HG02970 (cell line): Measurements from ENCODE around the gene DOCK3.
"Not testable (repeated sequence)": the region's sequence is repeated elsewhere in the genome, so short reads cannot be mapped to it uniquely, and the experiment has no call there.

ENCODE experiments used
- ATAC-seq: cut with Tn5 transposase; IDR thresholded peaks from one replicate; pipeline ENCODE4 v1.9.1; 2021; ENCODE audit warnings: mild to moderate bottlenecking, moderate library complexity, moderate number of reproducible peaks; ENCODE audit not compliant: unreplicated experiment, low FRiP score

Gene DOCK3

DNA sequence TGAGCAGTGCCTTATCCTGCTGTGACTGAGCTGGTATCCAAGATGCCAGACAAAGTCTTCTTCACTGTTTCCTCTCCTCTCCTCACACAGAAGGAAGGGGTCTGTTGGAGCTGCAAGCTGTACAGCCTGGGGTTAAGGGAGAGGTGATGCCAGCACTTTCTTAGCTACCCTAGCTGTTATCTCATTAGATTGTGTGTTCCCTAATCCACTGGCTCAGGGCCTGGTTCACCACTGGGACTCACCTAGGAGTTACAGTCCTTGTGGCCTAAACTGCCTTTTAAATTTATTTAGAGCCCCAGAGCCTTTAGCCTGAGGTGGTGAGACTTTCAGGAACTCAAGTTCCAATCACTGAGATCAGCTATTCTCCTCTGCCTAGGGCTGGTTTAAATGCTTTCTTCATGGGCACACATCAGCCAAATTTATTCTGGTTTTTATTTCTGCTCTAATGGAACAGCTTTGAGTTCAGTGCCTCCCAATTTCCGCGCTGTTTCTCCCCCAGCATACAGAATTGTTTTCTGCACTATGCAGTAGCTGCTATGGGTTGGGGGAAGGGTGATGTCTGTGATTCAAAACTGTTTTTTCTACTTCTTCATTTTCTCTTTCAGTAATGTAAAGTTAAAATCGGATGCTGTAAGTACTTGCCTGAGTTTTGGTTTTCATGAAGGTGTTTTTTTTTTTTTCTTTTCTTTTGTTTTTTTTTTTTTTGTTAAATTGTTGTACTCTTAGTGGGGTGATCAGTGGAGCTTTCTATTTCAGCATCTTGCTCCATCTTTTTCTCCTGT is 198.8 kb downstream of the DOCK3 start:
- ATAC-seq: no peak

DNA sequence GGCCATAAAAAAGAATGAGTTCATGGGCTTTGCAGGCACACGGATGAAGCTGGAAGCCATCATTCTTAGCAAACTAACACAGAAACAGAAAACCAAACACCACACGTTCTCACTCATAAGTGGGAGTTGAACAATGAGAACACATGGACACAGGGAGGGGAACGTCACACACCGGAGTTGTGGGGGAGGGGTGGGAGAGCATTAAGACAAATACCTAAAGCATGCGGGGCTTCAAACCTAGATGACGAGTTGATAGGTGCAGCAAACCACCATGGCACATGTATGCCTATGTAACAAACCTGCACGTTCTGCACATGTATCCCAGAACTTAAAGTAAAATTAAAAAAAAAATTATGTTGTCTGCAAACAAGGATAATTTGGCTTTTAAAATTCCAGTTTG is 200.1 kb downstream of the DOCK3 start:
- ATAC-seq: not testable (repeated sequence)

DNA sequence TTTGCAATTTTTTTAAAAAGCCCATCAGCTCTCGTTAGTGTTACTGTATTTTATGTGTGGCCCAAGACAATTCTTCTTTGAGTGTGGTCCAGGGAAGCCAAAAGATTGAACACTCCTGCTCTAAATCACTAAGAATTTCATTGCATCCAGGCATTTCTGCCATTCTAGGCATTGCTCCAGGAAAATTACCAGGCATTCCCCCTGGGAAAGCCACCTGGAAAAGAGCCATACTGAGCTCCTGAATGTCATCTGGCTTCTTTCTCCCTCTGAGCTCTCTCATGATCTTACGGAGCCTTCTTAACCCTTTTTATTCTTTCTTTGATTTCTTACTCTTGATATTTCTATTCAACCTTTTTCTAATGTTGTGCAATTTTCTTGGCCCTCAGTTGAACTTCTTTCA is 202.2 kb downstream of the DOCK3 start:
- ATAC-seq: no peak

DNA sequence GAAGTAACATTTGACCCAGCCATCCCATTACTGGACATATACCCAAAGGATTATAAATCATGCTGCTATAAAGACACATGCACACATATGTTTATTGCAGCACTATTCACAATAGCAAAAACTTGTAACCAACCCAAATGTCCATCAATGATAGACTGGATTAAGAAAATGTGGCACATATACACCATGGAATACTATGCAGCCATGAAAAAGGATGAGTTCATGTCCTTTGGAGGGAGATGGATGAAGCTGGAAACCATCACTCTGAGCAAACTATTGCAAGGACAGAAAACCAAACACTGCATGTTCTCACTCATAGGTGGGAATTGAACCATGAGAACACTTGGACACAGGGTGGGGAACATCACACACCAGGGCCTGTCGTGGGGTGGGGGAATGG is 208.0 kb downstream of the DOCK3 start:
- not testable (repeated sequence) for ATAC-seq

DNA sequence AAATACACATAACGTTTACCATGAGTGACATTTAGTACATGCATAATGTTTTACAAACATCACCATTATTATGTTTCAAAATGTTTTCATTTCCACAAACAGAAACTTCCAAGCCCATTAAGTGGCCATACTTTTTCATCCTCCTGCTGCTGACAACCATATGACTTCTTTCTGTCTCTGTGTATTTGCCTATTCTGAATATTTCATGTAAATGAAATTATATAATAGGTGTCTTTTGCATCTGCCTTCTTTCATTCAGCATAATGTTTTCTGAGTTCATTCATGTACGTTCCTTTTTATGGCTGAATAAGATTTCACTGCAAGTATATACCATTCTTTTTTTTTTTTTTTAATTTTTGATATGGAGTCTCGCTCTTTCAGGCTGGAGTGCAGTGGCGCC is 209.0 kb downstream of the DOCK3 start:
- no peak for ATAC-seq

DNA sequence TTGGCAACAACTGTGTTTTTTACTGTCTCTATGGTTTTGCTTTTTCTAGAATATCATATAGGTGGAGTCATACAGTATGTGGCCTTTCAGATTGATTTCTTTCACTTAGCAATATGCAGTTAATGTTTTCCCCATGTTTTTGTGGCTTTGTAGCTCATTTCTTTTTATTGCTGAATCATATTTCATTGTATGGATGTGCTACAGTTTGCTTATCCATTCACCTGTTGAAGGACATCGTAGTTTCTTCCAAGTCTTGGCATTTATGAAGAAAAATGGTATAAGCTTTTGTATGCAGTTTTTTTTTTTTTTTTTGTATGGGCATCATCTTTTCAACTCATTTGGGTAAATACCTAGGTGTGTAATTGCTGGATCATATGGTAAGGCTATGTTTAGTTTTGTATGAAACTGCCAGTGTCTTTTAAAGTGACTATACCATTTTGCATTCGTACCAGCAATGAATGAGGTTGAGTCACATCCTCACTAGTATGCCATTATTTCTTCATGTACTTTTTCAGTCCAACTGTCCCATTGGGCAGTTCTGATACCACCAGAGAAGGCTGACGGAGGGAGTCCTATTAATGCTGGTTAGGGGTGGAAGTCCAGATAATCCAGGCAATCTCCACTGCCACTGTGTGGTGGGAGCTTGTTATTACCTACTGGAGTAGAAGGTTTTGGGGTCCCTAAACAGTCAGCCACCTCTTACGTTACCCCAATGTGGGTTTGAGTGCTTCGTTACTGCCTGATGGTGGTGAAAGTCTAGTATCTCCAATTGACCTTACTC is 210.5 kb downstream of the DOCK3 start:
- ATAC-seq: no peak

DNA sequence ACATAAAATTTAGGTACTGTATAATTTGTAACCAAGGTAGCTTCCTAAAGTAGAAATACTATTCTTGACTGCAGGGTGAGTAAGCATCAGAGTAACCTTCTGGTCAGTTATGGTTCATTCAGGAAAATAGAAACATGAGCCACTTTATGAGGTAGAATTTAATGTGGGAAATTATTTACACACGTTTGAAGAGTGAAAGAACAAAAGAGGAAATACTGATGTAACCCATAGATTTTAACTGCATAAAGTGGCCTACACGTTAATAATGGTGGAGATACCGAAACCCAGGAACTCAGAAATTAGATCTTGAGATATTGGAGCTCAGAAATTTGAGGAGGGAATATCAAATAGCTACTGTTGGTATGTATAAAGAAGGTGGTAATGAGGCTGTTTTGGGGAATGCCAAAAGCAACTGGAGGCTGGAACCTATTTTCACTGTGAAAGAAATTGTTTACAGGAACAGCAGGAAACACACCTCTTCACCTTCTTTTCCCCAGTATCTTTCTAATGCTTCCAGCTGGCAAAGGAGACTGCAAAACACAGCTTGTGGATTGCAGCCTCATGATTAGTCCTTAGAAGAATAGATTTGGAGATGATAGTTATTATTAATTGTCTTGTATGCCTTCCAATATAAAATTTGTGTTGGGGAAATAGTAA is 216.1 kb downstream of the DOCK3 start:
- no peak for ATAC-seq

DNA sequence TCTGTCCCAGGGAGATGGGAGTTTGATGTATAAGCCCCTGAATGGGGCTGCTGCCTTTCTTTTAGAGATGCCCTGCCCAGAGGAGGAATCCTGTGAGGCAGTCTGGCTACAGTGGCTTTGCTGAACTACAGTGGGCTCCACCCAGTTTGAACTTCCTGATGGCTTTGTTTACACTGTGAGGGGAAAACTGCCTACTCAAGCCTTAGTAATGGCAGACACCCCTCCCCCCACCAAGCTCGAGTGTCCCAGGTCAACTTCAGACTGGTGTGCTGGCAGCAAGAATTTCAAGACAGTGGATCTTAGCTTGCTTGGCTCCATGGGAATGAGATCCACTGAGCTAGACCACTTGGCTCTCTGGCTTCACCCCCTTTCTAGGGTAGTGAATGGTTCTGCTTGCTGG is 226.4 kb downstream of the DOCK3 start:
- not testable (repeated sequence) for ATAC-seq

DNA sequence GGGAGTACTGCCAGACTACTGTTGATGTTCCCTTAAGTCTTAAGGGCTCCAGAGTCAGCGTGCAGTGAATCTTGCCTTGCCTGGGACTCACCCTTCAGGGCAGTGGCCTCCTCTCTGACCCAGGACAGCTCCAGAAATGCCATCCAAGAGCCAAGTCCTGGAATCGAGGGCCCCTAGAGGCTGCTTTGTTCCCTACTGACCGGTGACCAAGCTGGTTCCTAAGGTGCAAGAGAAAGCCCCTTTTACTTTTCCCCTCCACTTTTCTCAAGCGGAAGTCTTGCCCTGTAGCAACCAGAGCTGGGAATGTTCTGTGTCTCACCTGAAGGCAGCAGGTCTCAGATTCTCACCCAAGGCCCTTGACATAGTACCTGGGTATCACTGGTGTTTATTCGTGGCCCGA is 238.0 kb downstream of the DOCK3 start:
- ATAC-seq: no peak

DNA sequence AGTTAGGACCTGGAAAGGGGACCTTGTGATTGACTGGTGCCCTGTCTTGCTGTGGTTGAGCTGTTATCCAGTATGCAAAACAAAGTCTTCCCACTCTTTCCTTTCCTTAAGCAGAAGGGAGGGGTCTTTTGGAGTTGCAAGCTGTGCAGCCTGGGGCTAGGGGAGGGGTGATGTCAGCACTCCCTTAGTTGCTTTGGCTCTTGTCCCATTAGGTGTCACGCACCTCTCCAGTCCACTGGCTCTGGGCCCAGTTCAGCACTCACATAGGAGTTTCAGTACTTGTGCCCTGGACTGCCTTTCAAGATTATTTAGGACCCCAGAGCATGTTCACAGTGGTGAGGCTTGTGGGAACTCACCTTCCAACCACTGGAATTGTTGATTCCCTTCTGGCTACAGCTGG is 238.5 kb downstream of the DOCK3 start:
- no peak for ATAC-seq

DNA sequence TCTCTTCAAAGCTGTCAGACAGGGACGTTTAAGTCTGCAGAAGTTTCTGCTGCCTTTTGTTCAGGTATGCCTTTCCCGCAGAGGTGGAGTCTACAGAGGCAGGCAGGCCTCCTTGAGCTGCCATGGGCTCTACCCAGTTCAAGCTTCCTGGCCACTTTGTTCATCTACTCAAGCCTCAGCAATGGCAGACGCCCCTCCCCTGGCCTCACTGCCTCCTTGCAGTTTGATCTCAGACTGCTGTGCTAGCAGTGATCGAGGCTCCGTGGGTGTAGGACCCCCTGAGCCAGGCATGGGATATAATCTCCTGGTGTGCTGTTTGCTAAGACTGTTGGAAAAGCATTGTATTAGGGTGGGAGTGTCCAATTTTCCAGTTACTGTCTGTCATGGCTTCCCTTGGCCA is 247.3 kb downstream of the DOCK3 start:
- not testable (repeated sequence) for ATAC-seq

DNA sequence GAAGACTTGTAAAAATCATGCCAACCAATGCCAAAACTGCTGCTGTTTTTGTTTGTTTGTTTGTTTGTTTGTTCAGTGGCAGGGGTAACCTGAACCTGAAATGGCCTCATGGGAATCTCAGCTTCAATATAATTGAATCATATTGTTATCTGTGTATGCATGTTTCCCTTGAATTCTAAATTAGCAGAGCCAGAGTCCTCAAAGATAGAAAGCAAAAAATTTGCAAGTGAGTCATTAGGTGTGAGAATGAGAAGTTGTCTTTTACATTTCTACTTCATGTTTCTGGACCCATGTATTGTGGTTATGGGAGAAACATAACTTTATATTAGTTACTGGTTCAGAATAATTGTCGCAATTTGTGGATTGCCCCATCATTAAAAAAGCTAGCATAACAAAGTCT is 249.2 kb downstream of the DOCK3 start:
- ATAC-seq: no peak

DNA sequence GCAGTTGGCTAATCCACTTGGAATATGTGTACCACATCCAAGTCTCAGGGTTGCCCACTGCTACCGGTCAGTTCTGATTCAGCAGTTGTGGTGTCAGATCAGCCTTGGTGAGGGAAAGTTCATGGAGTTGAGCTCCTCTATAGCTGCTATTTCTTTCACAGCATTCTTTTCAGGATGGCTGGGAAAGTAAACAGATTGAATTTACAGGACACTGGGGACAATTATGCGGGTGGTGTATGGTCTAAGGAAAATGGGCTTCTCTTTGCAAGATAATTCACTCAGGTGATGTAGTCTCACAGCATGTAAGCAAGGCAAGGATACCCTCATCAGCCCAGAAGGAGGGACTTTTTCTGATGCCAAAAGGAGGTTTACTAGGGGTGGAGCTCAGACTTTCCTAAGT is 249.9 kb downstream of the DOCK3 start:
- no peak for ATAC-seq

DNA sequence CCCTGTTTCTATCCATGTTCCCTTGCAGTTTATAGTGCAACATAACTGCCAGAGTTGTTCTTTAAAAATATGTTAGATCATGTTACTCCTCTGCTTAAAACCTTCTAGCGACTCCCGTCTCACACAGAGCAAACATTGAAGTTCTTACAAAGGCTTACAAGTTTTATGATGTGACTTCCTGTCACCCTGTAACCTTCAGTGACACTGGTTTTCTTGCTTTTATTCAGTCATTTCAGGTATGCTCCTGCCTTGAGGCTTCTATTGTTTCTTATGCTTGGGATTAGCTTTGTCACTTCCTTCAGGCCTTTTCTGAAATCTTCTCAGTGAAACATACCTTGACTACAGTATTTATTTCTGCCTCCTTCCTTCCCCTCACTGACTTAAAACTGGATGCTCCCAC is 252.1 kb downstream of the DOCK3 start:
- no peak for ATAC-seq

DNA sequence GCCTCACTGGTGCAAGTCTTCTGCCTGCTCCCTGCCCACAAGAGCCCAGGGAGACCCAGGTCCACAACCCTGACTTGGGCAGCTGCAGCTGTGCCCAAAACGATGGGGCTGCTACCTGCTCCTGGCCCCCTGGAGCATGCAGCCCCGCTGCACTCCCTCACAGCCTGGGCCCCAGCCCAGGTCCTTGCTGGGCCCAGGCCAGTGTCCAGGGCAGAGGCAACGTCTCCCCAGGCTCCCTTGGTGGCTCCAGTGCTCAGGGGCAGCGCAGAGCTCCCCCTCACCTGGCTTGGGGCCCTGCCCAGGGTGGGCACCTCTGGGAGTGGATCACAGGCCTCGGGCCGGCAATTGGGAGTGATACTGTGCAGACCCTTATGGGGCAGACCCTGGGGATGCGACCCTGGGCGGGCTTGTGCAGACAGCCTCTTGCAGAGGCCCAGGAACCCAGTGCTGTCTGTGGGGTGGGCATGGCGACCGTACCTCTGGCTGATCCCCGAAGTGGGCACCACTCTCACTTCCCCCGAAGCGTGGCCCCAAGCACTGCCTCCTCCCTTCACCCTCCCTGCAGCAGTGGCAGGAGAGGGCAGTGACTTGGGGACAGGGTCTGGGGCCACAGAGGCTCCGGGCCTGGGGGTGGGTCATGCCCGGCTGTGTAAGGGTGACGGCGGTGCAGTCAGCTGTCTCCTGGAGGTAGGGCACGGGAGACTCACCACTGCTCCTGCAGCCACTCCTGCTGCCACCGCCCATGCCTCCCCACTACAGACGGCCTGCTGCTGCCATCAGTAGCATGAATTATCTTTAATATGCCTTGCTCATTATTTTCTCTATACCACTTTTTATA is 255.9 kb downstream of the DOCK3 start:
- ATAC-seq: no peak

DNA sequence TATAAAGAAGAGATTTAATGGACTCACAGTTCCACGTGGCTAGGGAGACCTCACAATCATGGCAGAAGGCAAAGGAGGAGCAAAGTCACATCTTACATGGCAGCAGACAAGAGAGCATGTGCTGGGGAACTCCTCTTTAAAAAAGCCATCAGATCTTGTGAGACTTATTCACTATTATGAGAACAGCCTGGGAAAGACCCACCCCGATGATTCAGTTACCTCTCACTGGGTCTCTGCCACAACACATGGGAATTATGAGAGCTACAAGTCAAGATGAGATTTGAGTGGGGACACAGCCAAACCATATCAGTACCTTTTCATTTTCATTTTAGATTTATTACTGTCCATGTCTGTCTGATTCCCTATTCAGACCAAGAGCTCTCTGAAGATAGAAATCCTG is 258.2 kb downstream of the DOCK3 start:
- not testable (repeated sequence) for ATAC-seq

DNA sequence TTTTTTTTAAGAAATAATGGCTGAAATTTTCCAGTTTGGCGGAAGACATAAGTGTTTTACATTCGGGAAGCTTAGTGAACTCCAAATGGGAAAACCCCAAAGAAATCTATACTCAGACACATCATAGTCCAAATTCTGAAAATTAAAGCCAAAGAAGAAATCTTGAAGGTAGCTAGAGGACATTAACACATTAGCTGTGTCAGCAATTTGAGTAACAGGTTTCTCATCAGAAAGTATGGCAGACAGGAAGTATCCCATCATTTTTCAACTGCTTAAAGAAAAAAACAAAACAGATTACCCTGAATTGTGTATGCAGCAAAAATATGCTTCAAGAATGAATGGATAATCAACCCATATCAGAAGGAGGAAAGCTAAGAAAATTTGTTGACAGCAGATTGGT is 261.7 kb downstream of the DOCK3 start:
- ATAC-seq: no peak

DNA sequence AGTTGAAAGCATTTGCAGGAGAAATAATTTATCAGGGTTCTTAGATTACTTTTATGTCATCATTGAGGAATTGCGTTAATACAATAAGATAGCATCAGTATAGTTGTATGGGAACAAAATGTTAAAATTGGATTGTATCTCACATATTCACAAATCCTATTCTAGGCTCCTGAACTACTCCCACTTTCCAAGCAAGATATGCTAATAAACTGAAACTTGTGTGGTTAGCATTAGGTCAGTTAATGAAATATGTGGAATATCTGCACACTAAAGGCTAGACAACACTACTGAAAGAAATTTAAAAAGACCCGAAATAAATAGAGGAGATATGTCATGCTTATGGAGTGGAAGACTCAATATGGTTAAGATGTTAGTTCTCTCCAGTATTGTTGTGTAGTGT is 272.7 kb downstream of the DOCK3 start:
- ATAC-seq: no peak

DNA sequence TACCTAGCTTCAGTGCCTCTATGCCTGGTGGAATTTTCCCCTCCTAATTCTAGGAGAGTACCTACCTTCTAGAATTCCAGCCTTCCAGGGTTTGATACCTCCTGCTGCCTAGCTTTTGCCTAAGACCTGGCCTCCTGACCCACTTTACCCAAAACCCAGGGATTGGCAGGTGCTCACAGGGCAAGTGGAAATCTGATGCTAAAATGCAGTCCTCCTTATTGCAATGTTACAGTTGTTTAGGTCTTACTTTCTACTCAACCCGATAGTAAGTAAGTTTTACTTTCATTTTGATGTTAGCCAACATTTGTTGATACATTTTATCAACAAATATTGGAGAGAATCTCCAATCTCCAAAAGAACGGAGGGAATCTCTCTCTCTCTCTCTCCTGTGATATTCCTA is 275.9 kb downstream of the DOCK3 start:
- ATAC-seq: no peak

DNA sequence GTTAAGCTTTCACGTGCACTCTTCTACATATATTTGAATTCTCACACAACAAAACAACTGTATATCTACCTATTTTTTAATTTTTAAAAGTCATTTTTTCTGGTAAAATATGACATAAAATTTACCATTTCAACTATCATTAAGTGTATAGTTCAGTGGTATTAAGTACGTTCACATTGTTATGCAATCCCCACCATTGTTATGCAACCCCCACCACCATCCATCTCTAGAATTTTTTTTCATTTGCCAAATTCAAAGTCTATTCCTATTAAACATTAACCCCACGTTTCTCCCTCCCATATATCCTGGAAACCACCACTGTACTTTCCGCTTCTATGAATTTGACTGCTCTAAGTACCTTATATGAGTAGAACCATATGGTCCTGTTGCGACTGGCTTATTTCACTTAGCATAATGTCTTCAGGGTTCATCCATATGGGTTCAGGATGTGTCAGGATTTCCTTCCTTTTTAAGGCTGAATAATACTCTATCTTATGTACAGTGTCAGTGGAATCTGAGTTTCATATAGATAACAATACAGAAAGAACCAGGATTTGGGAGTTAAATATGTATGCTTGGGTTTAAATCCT is 279.2 kb downstream of the DOCK3 start:
- ATAC-seq: no peak
